ENCODE measurements around the gene SP110. TPM values are rescaled to one million over a fixed set of nuclear protein-coding genes. Genes with fewer than 3 reads are reported as not detected.

The SP110 gene
- total and polyA plus RNA-seq, 2 donors (not counting 1 experiment from before 2014, with no cell fraction given): 162 to 280 TPM

DNA sequence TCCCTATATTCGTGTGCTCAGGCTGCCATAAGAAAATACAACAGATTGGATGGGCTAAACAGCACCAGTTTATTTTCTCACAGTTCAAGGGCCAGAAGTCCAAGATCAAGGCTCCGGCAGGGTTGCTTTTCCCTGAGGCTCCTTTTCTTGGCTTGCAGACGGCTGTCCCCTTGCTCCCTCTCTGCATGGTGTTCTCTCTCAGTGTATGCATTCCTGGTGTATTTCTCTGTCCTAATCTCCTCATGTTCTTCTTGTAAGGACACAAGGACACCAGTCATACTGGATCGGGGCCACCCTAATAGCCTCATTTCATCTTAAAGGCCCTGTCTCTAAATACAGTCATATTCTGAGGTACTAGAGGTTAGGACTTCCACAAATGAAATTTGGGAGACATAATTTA is 88.4 kb downstream of the SP110 start:
- POLR2A ChIA-PET: no interaction called here
- TF ChIP-seq CTCF (IDR thresholded peaks at IDR 0.05): no peak
- no peak for TF ChIP-seq EZH2 (IDR thresholded peaks at IDR 0.05; ENCODE audit: borderline replicate concordance, insufficient read depth, low read depth, low read length, poor library complexity, severe bottlenecking)
- intact Hi-C loops (cut with micrococcal nuclease): no loop called here

DNA sequence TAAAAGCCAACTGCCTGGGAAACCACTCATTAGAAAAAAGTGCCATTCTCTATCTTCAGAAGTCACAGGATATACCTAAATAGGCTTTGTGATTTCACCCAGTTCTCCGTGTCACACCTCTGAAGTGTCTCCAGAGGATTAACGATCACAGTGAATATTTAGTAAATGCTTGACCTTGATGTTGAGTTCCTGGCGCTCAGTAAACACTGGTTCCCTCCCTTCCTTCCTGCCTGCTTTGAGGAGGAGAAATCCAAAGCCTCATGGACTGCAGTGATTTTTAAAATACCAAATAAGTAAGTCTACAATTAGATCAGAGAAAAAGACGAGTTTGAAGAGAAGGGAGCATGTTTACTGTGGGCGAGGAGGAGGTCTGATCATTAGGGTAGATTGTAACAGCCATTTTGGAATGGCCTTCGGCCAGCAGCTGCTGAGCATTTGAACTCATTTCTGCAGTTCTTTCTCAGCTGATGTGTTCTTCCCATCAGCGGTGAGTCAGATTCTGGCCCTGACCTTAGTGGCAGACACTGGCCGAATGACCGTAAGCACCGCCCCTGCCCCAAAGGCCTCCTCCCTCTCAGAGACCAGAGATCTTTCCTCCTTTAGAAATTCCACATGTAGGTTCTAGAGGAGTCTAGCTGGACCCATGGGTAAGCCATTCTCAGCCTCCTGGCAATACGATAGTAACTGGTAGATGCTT is 89.0 kb downstream of the SP110 start:
- H2AFZ ChIP-seq (ENCODE audit: insufficient read depth, low read depth, low read length, poor library complexity, severe bottlenecking): no peak overlapping the region
- Mint-ChIP-seq H3K4me3 (no peak overlapping the region), H3K27me3 (no peaks in the 10 kb centered on the region), H3K4me1 (peaks cover 2% of the 10 kb centered on the region), H3K9me3 (ENCODE audit: insufficient read depth) (no peaks in the 10 kb centered on the region), H3K27ac (no peak overlapping the region)
- H3K4me3 ChIP-seq (ENCODE audit: control extremely low read depth in 1 of 5, extremely low read depth in 1 of 5, insufficient read depth in 1 of 5, low read depth in 2 of 5, low read length in 4 of 5): no peak overlapping the region
- POLR2A ChIA-PET: no interaction called here
- peaks cover 1 to 9% (median 9%) of the 10 kb centered on the region in 3 donors for H3K9me3 ChIP-seq (ENCODE audit: control extremely low read depth in 1 of 3, control insufficient read depth in 2 of 3, insufficient read depth in 1 of 3, low read length in 2 of 3)
- no peak for ATAC-seq (ENCODE audit: low read depth)
- H3K4me2 ChIP-seq (replicated peaks; ENCODE audit: low read depth, low read length, poor library complexity, severe bottlenecking): no peak overlapping the region
- TF ChIP-seq EZH2 (IDR thresholded peaks at IDR 0.05; ENCODE audit: borderline replicate concordance, insufficient read depth, low read depth, low read length, poor library complexity, severe bottlenecking) (no peak), CTCF (IDR thresholded peaks at IDR 0.05) (no peak)
- CTCF ChIA-PET: no interaction called here
- no peak for DNase-seq
- no peaks in the 10 kb centered on the region for H3K36me3 ChIP-seq (replicated peaks in 1 of 2; ENCODE audit: control extremely low read depth in 1 of 2, control insufficient read depth in 1 of 2, extremely low read depth in 1 of 2, insufficient read depth in 2 of 2, low read length in 1 of 2)
- no peaks in the 10 kb centered on the region for H3K27me3 ChIP-seq (replicated peaks in 1 of 4; ENCODE audit: control extremely low read depth in 1 of 4, control insufficient read depth in 3 of 4, insufficient read depth in 4 of 4, low read length in 3 of 4)
- no peaks in the 10 kb centered on the region for H3K79me2 ChIP-seq (ENCODE audit: control insufficient read depth, insufficient read depth, low read length)
- WGBS (ENCODE audit: insufficient coverage): 81% methylated on average over 8 of the region's 11 CpGs
- no peak overlapping the region for H3K9ac ChIP-seq (ENCODE audit: low read length)
- H3K4me1 ChIP-seq (ENCODE audit: control insufficient read depth in 2 of 2, insufficient read depth in 2 of 2, low read length in 2 of 2): peaks cover 7 to 10% of the 10 kb centered on the region in 2 donors
- no peaks in the 10 kb centered on the region for H4K20me1 ChIP-seq (ENCODE audit: control insufficient read depth, insufficient read depth, low read length, poor library complexity, severe bottlenecking)
- intact Hi-C loops (cut with micrococcal nuclease): no loop called here
- no peak overlapping the region for H3K27ac ChIP-seq (ENCODE audit: low read length in 2 of 2)

More for the DNA sequence above, 88.4 kb downstream of the SP110 start:
- H3K9ac ChIP-seq (ENCODE audit: low read length): no peak overlapping the region
- H3K4me3 ChIP-seq (ENCODE audit: control extremely low read depth in 1 of 5, extremely low read depth in 1 of 5, insufficient read depth in 1 of 5, low read depth in 2 of 5, low read length in 4 of 5): no peak overlapping the region
- H3K27me3 ChIP-seq (replicated peaks in 1 of 4; ENCODE audit: control extremely low read depth in 1 of 4, control insufficient read depth in 3 of 4, insufficient read depth in 4 of 4, low read length in 3 of 4): no peaks in the 10 kb centered on the region
- Mint-ChIP-seq H3K27ac (no peak overlapping the region), H3K9me3 (ENCODE audit: insufficient read depth) (no peaks in the 10 kb centered on the region), H3K4me3 (no peak overlapping the region), H3K4me1 (peaks cover 2% of the 10 kb centered on the region), H3K27me3 (no peaks in the 10 kb centered on the region)
- no peak overlapping the region for H3K27ac ChIP-seq (ENCODE audit: low read length in 2 of 2)
- peaks cover 7 to 10% of the 10 kb centered on the region in 2 donors for H3K4me1 ChIP-seq (ENCODE audit: control insufficient read depth in 2 of 2, insufficient read depth in 2 of 2, low read length in 2 of 2)
- ATAC-seq (ENCODE audit: low read depth) (no peak), DNase-seq (no peak)
- 75% methylated on average over 3 of the region's 4 CpGs for WGBS (ENCODE audit: insufficient coverage)
- no peaks in the 10 kb centered on the region for H3K79me2 ChIP-seq (ENCODE audit: control insufficient read depth, insufficient read depth, low read length)
- no peak overlapping the region for H2AFZ ChIP-seq (ENCODE audit: insufficient read depth, low read depth, low read length, poor library complexity, severe bottlenecking)
- H3K9me3 ChIP-seq (ENCODE audit: control extremely low read depth in 1 of 3, control insufficient read depth in 2 of 3, insufficient read depth in 1 of 3, low read length in 2 of 3): peaks cover 1 to 9% (median 9%) of the 10 kb centered on the region in 3 donors
- no peaks in the 10 kb centered on the region for H3K36me3 ChIP-seq (replicated peaks in 1 of 2; ENCODE audit: control extremely low read depth in 1 of 2, control insufficient read depth in 1 of 2, extremely low read depth in 1 of 2, insufficient read depth in 2 of 2, low read length in 1 of 2)
- H3K4me2 ChIP-seq (replicated peaks; ENCODE audit: low read depth, low read length, poor library complexity, severe bottlenecking): no peak overlapping the region
- H4K20me1 ChIP-seq (ENCODE audit: control insufficient read depth, insufficient read depth, low read length, poor library complexity, severe bottlenecking): no peaks in the 10 kb centered on the region
- CTCF ChIA-PET: no interaction called here

Data from B cell (primary cell).